ENCODE measurements around the gene ADORA1. TPM values are rescaled to one million over a fixed set of nuclear protein-coding genes. Genes with fewer than 3 reads are reported as not detected.

ADORA1 gene
- total RNA-seq, 1 donor from 2014 or later = 24.0 TPM

DNA sequence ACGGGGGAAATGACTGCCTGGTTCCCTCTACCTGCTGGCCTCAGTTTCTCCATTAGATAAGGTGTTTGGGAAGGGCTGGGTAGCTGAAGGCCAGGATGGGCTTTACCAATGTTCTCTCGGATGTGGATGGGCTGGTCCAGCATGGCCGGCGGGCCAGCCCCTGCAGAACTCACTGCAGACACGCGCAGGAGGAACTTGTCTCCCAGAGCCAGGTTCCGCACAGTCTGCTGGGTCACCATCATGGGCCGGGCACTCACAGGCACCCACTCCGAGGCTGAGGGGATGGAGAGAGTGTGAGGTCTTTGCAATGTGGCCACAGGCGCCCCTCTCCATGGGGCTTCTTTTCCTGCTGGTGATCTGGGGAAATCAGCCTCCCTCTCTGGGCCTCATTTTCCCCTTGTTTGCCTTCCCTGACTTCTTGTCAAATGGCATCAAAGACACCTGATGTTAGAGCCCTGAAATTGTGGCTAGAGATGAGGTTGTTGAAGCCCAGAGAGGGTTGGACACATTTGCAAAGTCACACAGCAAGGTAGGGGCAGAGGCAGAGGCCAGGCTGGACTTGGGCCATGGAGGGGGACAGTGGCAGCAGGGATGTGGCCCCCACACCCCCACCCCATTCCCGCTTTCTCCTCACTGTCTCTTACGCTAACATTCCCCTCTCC lies 46.9 kb downstream of the ADORA1 start:
- DNase-seq = no peak

DNA sequence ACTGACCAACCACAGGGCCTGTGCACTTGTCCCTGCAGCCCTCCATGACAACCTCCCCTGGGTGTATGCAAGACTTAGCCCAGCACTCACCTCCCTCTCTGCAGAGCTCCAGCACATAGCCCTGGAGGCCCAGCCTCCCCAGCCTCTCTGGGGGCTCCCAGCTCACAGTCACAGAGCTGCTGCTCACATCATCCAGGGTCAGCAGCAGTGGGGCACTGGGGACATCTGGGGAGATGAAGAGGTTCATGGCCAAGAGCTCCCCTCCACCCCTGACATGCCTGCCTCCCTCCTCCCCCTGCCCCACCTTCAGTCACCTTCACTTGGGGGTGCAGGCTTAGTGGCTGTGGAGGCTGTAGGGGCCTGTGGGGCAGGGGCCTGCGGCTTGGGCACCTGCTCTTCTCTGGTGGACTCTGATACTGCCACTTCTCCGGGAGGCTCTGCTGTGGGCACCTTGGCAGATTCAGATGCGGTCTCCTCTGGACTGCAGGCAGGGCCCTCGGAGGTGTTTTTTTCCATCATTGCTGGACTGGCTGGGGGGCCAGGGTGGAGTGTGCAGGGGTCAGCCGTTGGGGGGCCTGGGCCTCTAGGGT lies 47.8 kb downstream of the ADORA1 start, which contains the start of gene MYBPH:
TSS of gene MYBPH (minus strand) at position 590 of the 590 bp plus-strand sequence. CDS start at position 519, 71 bp downstream.
- no peak for DNase-seq

DNA sequence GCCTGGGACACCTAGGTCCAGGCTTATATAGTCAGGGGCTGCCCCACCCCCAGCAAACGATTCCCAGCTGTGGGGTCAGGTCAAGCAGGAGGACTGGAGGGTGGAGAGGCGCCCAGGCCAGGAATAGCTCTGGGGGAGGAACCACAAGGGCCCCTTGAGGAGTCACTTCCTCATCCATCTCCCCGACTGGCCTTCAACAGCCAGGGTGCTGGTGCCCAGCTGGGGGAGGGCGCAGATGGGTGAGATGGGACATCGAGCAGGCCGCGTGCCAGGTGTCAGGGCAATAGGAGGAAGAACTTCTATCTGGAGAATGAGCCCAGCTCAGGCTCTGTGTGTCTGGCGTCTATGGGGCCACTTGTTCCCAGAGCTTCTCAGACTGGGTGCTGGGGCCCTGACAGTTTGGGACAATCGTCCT lies 48.3 kb downstream of the ADORA1 start:
- DNase-seq = no peak

DNA sequence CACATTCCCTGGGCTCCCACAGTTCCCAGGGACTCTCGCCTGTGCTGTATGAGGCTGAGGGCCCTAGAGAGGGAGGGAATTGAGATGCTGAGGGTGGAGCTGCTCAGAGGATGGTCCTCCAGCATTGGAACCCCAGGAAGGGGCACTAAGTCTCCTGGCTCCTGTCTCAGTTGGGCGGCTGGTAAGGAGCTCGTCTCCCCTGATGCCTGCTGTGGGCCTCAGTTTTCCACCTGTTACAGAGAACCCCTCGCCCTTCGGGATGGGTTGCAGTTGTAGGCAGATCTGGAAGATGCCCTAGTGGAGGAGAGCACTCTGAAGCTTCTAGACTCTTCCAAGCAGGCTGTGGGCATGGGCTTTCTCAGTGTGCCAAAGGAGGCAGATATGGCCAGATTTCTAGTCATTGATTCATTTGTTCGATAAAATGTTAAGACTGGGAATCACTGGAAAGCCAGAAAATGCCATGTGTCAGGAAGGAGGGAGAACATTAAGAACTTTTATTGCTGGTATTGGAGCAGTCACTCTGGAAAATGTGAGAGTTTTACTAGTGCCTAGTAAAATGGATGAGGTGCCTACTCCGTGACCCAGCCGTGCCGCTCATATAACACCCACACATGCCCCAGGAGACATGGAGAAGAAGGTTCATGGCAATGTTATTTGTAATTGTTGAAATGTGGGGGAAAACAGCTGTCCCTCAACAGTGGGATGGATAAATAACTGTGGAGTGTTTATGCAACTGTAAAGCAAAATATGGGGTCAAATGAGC lies 48.9 kb downstream of the ADORA1 start:
- DNase-seq = no peak

GRCh38 chr1:203177036-203177405 lies 49.5 kb downstream of the ADORA1 start:
- no peak for DNase-seq

DNA sequence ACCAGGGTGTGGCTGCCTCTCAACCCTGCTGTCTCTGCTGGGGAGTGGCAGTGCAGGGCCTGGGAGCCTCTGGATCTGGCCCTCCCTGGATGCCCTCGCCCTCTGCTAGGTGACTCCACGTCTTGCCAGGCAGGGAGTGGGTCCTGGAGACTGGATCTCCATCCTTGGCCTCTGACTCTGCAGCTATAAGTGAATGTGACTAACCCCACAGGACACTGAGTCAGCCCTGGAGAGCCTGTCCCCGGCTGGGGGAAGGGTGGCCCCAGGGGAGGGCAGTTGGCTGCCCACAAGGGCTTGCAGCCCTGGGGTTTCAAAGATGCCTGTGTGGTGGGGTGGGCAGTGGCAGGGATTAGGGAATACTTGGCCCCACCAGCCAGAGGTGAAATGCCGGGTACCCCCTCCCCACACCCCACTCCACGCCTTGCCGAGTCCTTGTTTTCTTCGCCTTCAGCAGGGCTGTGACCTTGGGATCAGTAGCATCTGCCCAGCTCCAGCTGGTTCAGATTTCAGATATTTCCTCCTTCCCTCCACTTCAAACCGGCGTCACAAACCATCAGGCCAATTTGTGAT lies 50.0 kb downstream of the ADORA1 start:
- no peak for DNase-seq

DNA sequence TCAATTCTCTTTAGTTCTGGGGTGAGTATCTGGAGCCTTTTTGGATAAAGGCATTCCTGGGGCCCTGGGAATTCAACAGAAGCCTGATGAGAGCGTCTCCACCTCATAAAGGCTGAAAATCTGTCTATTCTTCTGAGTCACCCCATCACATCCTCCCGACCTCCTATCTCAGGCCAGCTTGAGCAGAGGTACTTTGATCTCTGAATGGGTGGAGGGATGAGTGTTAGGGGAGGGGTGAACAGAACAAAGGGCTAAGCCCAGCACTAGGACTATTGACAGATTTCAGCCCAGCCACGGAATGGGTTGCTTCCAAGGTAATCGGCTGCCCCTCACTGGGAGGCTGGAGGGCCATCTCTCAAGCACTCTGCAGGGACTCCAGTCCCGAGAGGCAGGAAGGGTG lies 50.6 kb downstream of the ADORA1 start:
- DNase-seq = no peak

GRCh38 chr1:203178821-203179666 lies 51.5 kb downstream of the ADORA1 start:
- DNase-seq = no peak

DNA sequence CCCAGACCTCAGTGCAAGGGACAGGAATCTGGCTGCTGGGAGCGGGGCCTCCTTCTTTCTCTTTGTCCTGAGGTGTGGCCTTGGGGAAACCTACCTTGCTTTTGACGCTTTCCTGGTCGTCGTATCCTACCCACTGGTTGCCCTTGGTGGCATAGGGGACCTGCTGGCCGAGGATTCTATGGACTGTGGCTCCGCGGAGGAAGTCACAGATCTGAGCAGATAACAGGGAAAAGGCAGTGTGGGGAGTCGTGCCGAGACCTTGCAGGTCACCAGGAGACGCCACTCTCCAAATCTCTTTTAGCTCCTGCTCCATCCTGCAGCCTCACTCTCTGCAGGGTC lies 52.1 kb downstream of the ADORA1 start:
- no peak for DNase-seq

DNA sequence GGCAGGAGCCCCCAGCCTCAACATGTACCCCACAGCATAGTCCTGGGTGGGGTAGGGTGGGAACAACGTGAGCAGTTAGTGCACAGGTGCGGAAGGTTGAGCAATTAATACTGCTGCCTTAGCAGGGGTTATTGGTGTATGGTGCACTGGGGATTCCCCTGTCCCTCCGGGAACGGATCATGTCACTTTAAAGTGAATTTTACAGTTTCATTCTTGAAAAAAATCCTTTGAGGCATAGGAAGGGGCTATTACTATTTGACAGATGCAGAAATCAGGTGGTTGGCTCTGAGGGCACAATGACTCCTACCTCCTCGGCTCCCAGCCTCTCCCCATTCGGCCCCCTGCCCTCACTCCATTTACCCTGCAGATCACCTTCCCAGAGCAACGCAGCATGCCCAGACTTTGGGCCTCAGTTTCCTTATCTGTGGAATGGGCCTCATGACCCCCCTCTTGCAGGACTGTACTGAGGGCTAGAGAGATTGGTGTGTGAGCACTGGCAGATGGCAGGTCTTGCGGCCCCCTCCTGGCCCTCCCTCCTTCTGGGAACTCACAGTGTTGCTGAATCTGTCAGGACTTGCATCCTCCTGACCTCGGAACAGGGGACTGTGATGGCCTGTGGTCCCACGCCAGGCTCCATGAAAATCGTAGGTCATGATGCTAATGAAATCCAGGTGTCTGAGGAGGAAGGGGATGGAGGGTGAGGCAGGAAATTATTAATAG lies 53.2 kb downstream of the ADORA1 start:
- DNase-seq = no peak

- no peak for DNase-seq
Measured at GRCh38 chr1:203181586-203182386, 54.3 kb downstream of the ADORA1 start.

- DNase-seq = no peak
Measured at GRCh38 chr1:203182387-203182953, 54.9 kb downstream of the ADORA1 start.

- no peak for DNase-seq
Measured at GRCh38 chr1:203183828-203184227, 56.3 kb downstream of the ADORA1 start.

DNA sequence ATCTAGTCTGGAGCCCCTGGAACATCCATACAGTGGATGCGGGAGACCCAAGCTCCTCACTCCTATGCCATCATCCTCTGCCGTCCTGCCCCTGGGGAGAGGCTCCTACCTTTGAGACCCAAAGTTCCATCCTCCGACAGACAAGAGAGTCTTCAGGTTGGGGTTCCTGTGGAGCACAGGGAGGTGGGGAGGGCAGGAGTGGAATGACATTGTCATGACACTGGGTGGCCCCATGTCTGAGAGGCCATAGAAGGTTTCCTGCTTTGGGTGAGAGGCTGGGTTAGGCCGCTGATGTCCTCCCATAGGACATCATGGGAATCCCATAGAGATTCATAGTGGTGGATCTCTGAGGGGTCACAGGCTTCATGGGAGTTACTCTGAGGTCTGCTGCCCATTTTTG lies 56.9 kb downstream of the ADORA1 start:
- DNase-seq = no peak

DNA sequence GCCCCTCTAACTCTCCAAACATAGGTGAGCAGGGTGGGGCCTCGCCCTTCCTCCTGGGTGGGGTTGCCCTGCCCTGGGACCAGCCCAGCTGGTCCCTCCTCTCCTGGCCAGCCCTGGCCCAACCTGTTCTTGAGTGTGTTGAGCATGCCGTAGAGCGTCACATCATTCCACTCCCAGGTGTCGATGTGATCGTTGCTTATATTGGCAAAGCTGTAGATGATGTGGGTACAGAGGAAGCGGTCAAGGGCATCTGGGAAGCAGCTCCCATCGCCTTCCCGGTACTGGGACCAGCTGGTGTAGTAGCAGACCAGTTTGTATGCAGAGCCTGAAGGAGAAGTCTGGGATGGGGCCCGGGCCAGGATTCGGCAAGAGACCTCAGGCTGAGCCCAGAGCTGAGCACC lies 57.5 kb downstream of the ADORA1 start:
- DNase-seq = no peak

- DNase-seq = no peak
Measured at GRCh38 chr1:203185585-203185984, 58.1 kb downstream of the ADORA1 start.

DNA sequence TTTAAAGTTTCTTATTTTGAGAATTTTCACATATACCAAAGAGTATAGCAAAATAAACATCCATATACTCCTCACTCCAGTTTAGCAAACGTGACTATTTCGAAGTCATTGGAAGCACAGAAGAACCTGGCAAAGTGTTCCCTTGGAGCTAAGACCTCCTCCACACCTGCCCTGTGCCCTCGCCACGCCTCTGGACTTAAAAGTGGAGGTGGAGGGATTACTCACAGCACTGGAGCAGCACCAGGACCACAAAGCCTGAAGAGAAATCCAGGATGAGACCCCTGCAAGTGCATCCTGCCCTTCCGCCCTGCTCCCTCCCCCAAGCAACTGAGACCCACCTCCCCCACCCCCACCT lies 58.5 kb downstream of the ADORA1 start:
- DNase-seq = no peak

GRCh38 chr1:203186446-203187303 lies 59.1 kb downstream of the ADORA1 start, which contains the start of gene CHI3L1:
Gene CHI3L1 (minus strand): TSS chr1:203186704. CDS start chr1:203186623, 81 bp downstream.
- peak; percentile 49 for DNase-seq

DNA sequence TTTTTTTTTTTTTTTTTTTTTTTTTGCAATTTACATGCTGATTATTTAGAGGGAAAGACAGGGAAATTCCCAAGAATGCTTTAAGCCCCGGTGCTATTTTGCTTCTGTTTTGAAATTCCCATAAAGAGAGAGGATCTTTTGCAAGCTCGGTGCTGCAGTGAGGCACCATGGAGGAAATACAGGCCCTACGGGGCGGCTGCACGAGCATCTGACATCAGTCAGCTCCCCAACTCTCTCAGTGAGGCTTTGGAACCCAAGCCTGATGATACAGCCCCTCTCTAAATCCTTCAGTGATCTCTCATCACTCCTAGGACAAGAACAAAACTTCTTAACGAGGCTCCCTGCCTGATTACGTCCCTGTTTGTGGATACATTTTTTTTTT lies 59.8 kb downstream of the ADORA1 start:
- DNase-seq = no peak

Data from occipital lobe (tissue), 2 donors.